ACC112 (cell line): Measurements from ENCODE around the gene HS3ST1.
"Not testable (repeated sequence)": the region's sequence is repeated elsewhere in the genome, so short reads cannot be mapped to it uniquely, and the experiment has no call there.

Experiments
- H2AFZ ChIP-seq: fragments of 200-600 bp; sonication (generic); one replicate; pipeline ENCODE4 v1.6.0; 2017; ENCODE audit warnings: antibody characterized with exemption, low read length; ENCODE audit not compliant: unreplicated experiment
- H3K27ac ChIP-seq: fragments of 200-600 bp; sonication (generic); 2 replicates; pipeline ENCODE4 v1.5.1; 2014; ENCODE audit warnings: low read depth, mild to moderate bottlenecking, antibody characterized with exemption, low read length, moderate library complexity
- H3K27me3 ChIP-seq: fragments of 200-600 bp; sonication (generic); 2 replicates; pipeline ENCODE4 v1.6.1; 2014; ENCODE audit warnings: mild to moderate bottlenecking, antibody characterized with exemption, low read length, moderate library complexity, mixed read lengths; ENCODE audit not compliant: insufficient read depth
- H3K36me3 ChIP-seq: fragments of 200-600 bp; sonication (generic); 2 replicates; pipeline ENCODE4 v1.6.1; 2016; ENCODE audit warnings: mild to moderate bottlenecking, antibody characterized with exemption, low read length, moderate library complexity, mixed read lengths; ENCODE audit not compliant: insufficient read depth
- H3K4me1 ChIP-seq: fragments of 200-600 bp; sonication (generic); one replicate; pipeline ENCODE4 v1.6.1; 2016; ENCODE audit warnings: low read length, mixed read lengths; ENCODE audit not compliant: insufficient read depth, unreplicated experiment, control insufficient read depth
- H3K4me3 ChIP-seq: fragments of 200-600 bp; sonication (generic); 2 replicates; pipeline ENCODE4 v1.5.1; 2014; ENCODE audit warnings: mild to moderate bottlenecking, low read depth, low read length
- H3K79me2 ChIP-seq: fragments of 200-600 bp; sonication (generic); one replicate; pipeline ENCODE4 v1.6.0; 2016; ENCODE audit warnings: low read length; ENCODE audit not compliant: control insufficient read depth, unreplicated experiment, insufficient read depth

The HS3ST1 gene

DNA sequence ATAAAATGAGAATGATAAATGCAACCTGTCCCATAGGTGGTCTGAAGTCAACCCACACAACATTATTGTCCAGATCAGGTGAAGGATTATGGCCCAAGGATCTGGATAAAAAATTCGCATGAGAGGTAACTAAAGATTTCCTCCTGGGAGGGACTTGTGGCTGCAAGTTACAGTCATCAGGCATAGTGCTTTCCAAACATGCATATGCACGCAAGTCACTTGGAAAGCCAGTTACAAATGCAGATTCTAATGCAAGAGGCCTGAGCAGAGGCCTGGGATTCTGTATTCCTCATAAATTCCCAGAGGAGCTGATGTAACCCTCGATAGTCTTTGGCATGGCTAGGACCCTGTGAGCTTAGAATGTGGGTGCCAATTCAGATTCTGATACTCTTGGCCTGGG, 21.1 kb downstream of the HS3ST1 start:
- Histone ChIP-seq H2AFZ (no peak overlapping the region), H3K36me3 (no peaks in the 10 kb centered on the region), H3K4me3 (no peak overlapping the region), H3K79me2 (no peaks in the 10 kb centered on the region), H3K27ac (no peak overlapping the region), H3K27me3 (no peaks in the 10 kb centered on the region), H3K4me1 (no peaks in the 10 kb centered on the region)

DNA sequence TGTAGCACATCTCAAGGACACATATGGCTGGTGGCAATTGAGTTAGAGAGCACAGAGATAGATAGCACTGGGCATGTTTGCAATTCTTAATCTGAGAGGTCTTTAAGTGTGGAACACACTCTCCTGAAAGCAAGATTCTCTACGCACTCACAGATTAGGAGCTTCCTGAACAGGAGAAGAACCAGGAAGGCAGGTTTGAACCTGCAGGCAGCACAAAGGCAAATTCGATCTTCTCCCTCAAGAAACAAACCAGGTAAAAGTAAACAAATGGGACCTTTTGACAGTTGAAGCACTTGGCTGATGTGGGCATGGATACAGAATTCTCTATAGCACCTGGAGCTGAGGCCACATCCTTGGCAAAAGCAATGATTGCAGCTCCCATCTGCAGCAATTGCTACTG, 24.3 kb downstream of the HS3ST1 start:
- H3K4me1 ChIP-seq = no peaks in the 10 kb centered on the region
- H3K27ac ChIP-seq = no peak overlapping the region
- no peak overlapping the region for H3K4me3 ChIP-seq
- no peaks in the 10 kb centered on the region for H3K36me3 ChIP-seq
- H2AFZ ChIP-seq = no peak overlapping the region
- H3K79me2 ChIP-seq = no peaks in the 10 kb centered on the region
- no peaks in the 10 kb centered on the region for H3K27me3 ChIP-seq

DNA sequence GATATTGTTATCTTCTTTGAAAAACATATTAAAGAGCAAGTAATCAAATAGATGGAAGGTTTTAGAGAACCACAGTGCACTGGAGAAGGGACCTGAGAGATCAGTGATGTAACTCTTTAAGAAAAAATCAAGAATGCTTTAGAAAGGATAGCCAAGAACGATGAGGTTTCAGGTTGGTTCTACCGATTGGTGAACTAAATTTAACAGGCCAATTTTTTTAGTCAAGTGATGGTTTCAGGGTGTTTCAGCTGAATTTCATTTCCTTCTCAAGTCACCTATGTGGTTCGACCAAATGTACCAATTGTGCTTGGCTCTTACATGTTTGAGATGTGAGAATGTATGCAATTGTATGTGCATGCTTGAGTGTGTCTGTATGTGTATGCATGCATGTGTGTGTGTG, 26.5 kb downstream of the HS3ST1 start:
- H3K4me1 ChIP-seq = no peaks in the 10 kb centered on the region

DNA sequence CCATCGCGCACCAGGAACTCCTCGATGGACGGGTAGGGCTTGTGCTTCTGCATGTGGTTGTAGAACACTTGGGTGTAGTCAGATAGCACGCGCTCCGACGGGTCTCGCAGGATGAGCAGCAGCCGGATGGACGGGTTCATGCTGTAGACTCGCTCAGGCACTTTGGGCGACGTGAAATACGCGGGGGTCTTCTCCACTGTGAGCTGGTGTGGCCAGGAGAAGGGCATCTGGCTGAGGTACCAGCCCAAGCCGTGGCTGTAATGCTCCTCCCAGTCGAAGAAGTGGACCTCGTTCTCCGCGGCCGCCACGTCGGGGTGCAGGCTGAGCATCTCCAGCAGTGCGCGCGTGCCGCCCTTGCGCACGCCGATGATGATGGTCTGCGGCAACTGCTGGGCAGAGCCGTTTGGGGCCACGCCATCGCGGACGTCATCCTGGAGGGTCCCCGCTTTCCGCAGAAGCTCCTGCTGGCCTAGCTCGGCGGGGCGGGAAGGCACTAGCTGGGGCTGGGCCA, 29.2 kb downstream of the HS3ST1 start:
- no peak overlapping the region for H3K27ac ChIP-seq
- no peak overlapping the region for H2AFZ ChIP-seq
- H3K4me3 ChIP-seq = no peak overlapping the region
- no peaks in the 10 kb centered on the region for H3K79me2 ChIP-seq
- H3K27me3 ChIP-seq = no peaks in the 10 kb centered on the region
- no peaks in the 10 kb centered on the region for H3K4me1 ChIP-seq
- H3K36me3 ChIP-seq = no peaks in the 10 kb centered on the region

More for the DNA sequence above, 26.5 kb downstream of the HS3ST1 start:
- Histone ChIP-seq H3K79me2 (no peaks in the 10 kb centered on the region), H3K27ac (no peak overlapping the region), H3K36me3 (no peaks in the 10 kb centered on the region), H3K27me3 (no peaks in the 10 kb centered on the region), H2AFZ (no peak overlapping the region), H3K4me3 (no peak overlapping the region)

DNA sequence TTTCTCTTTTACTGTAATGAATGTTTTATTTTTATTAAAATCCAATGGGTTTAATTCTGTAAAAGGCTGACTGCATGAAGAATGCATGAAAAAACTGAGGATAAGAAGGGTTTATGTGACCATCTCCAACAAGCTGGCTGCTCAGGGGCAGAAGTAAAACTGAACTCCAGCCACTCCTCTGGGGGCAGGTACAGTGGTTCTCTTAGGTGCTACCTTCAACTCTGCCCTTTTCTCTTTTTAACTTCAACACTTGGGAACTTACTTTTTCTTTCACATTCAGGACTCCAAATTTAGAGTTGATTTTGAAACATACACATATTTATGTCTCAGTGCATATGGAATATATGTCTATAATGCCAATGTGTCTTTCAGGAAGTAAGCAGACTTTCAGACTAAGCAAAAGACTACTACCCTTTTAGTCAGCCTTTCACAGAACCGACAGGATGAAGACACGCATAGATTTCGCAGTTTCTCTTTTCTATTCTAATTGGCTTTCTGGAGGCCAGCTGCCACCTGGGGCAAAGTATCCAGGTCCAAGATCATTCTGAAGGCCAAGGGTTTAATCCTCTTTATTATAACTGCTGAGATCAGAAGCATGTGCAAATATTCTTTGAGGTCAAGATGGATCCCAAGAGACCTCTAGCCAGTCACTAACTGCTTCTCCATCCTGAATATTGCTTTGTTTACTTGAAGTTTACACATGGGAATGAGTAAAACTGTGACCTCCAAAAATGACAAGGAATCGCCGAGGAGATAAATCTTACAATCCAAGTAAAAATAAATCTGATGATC, 30.7 kb downstream of the HS3ST1 start:
- no peak overlapping the region for H3K4me3 ChIP-seq
- H3K36me3 ChIP-seq = no peaks in the 10 kb centered on the region
- no peak overlapping the region for H3K27ac ChIP-seq
- H3K27me3 ChIP-seq = no peaks in the 10 kb centered on the region
- H3K4me1 ChIP-seq = no peaks in the 10 kb centered on the region
- no peak overlapping the region for H2AFZ ChIP-seq
- H3K79me2 ChIP-seq = no peaks in the 10 kb centered on the region

GRCh38 chr4:11397146-11397545, 31.5 kb downstream of the HS3ST1 start:
- Histone ChIP-seq H3K4me3 (no peak overlapping the region), H3K4me1 (no peaks in the 10 kb centered on the region), H2AFZ (no peak overlapping the region), H3K27me3 (no peaks in the 10 kb centered on the region), H3K79me2 (no peaks in the 10 kb centered on the region), H3K27ac (no peak overlapping the region), H3K36me3 (no peaks in the 10 kb centered on the region)

DNA sequence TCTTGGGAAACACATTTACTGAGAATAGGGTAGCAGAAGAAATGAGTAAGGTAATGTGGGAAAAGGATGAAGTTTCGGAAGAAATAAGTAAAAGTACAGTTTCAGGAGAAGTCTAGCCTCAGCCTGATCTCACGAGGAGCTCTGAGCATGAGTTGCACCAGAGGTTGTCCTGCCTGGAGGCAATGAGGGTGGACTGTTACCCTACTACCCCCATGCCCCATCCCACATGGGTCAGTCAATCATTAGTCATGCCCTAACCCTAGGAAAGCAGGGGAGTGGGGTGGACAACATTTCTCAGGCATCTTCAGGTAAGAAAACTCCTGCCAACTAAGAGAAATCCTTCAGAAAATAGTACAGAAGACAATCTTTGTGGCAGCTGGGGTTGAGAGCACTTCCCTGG, 35.1 kb downstream of the HS3ST1 start:
- Histone ChIP-seq H2AFZ (no peak overlapping the region), H3K79me2 (no peaks in the 10 kb centered on the region), H3K36me3 (no peaks in the 10 kb centered on the region)

DNA sequence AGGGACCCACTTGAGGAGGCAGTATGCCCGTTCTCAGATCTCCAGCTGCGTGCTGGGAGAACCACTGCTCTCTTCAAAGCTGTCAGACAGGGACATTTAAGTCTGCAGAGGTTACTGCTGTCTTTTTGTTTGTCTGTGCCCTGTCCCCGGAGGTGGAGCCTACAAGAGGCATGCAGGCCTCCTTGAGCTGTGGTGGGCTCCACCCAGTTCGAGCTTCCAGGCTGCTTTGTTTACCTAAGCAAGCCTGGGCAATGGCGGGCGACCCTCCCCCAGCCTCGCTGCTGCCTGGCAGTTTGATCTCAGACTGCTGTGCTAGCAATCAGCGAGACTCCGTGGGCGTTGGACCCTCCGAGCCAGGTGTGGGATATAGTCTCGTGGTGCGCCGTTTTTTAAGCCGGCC, 44.6 kb downstream of the HS3ST1 start:
- H3K36me3 ChIP-seq, H3K4me3 ChIP-seq, H3K27me3 ChIP-seq, H3K79me2 ChIP-seq, H2AFZ ChIP-seq, H3K4me1 ChIP-seq, H3K27ac ChIP-seq: not testable (repeated sequence)

More for the DNA sequence above, 35.1 kb downstream of the HS3ST1 start:
- no peak overlapping the region for H3K4me3 ChIP-seq
- no peak overlapping the region for H3K27ac ChIP-seq
- no peaks in the 10 kb centered on the region for H3K4me1 ChIP-seq
- no peaks in the 10 kb centered on the region for H3K27me3 ChIP-seq

DNA sequence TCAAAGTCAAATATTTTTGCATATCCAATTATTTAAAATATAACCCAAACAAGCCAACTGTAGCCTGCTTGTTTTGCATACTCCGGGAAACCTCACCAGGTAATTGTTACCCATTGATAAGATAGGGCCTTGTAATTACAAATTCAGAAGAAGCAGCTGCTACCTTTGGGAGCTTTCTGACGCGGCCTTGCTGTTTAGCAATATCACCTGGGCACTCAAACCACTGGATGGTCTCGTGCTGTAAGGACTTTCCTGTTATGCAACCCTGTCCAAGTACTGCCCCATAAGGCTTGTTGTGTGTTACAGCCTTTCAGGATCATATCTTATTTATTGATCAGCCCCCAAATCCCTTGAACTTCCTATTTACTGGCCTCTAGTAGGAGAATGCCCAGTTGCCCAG, 52.1 kb downstream of the HS3ST1 start:
- Histone ChIP-seq H2AFZ (no peak overlapping the region), H3K4me3 (no peak overlapping the region), H3K79me2 (no peaks in the 10 kb centered on the region), H3K27me3 (no peaks in the 10 kb centered on the region), H3K4me1 (no peaks in the 10 kb centered on the region), H3K36me3 (no peaks in the 10 kb centered on the region), H3K27ac (no peak overlapping the region)

DNA sequence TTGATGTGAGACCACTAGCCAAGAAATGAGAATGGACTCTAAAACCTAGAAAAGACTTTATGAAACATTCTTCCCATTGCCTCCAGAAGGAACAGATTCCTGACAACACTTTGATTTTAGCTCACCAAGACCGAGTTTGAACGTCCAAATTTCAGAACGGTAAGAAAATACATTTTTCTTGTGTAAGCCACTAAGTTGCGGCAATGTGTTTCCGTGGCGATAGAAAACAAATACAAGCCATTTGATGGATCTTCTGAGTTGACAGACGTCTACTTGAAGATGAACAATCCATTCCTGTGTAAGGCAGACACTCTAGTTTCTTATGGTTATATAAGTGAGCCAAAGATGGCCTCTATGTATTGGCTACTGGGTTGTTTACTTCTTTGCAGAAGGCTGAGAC, 52.5 kb downstream of the HS3ST1 start:
- H3K79me2 ChIP-seq = no peaks in the 10 kb centered on the region
- H3K36me3 ChIP-seq = no peaks in the 10 kb centered on the region
- H3K4me1 ChIP-seq = no peaks in the 10 kb centered on the region
- H2AFZ ChIP-seq = no peak overlapping the region
- no peak overlapping the region for H3K27ac ChIP-seq
- H3K27me3 ChIP-seq = no peaks in the 10 kb centered on the region
- no peak overlapping the region for H3K4me3 ChIP-seq

- no peaks in the 10 kb centered on the region for H3K4me1 ChIP-seq
- H3K79me2 ChIP-seq = no peaks in the 10 kb centered on the region
- no peak overlapping the region for H3K27ac ChIP-seq
- H2AFZ ChIP-seq = no peak overlapping the region
- no peak overlapping the region for H3K4me3 ChIP-seq
- no peaks in the 10 kb centered on the region for H3K36me3 ChIP-seq
- H3K27me3 ChIP-seq = no peaks in the 10 kb centered on the region
These were observed 60.0 kb downstream of the HS3ST1 start for GRCh38 chr4:11368701-11369115.
